GM12878 (cell line): ENCODE measurements around the gene MMP20. TPM values are rescaled to one million over a fixed set of nuclear protein-coding genes. Genes with fewer than 3 reads are reported as not detected.

Experiments used
- ATAC-seq: fragments of 200-7000 bp; cut with Tn5 transposase; 3 replicates; pipeline ENCODE4 v1.9.1; 2020; ENCODE audit warnings: mild to moderate bottlenecking, moderate library complexity
- BruUV-seq: library from RNA; stranded (reverse); fragments of 400-500 nt; replicated peaks from 2 replicates; lab custom pipeline; 2021; lab: Mats Ljungman, UMichigan
- CTCF ChIA-PET: fragments of 300-600 bp; sonication (Branson Sonifier 250); formaldehyde crosslinking; extraction: SDS; loops from one replicate; lab custom pipeline; 2021; ENCODE audit warnings: inconsistent platforms; lab: Yijun Ruan, JAX
- POLR2A ChIA-PET: fragments of 350-600 bp; formaldehyde crosslinking; extraction: SDS; loops from one replicate; lab custom pipeline; 2021; ENCODE audit warnings: inconsistent platforms; lab: Charles Lee
- RAD21 ChIA-PET: fragments of 300-600 bp; sonication (Branson Sonifier 250); formaldehyde crosslinking; loops from one replicate; lab custom pipeline; 2023; ENCODE audit warnings: antibody characterized with exemption; ENCODE audit not compliant: unreplicated experiment; lab: Charles Lee
- SMC1A ChIA-PET: fragments of 300-600 bp; sonication (Branson Sonifier 250); formaldehyde crosslinking; loops from one replicate; lab custom pipeline; 2023; ENCODE audit not compliant: unreplicated experiment, uncharacterized antibody; lab: Charles Lee
- DNase-seq: peaks from one replicate; pipeline ENCODE4 v3.0.0-alpha.2; 2011; ENCODE audit warnings: low read depth, low spot score
- FAIRE-seq: peaks from 3 replicates; lab custom pipeline; 2011; peaks lifted over from hg19 to GRCh38; lab: Jason Lieb, UNC
- H2AFZ ChIP-seq: 2 replicates; pipeline ENCODE4 v1.6.0; 2011; ENCODE audit warnings: low read depth, low read length, control low read depth; ENCODE audit not compliant: control insufficient read depth
- H3K27ac ChIP-seq: 2 replicates; pipeline ENCODE4 v1.5.1; 2011; ENCODE audit warnings: control low read depth; ENCODE audit not compliant: control insufficient read depth, insufficient read depth
- H3K27me3 ChIP-seq, 2 experiments: replicated peaks in 1 of 2; 2 replicates each; pipeline versions ENCODE4 v1.6.0 to v1.6.1; 2011; ENCODE audit warnings: low read length in 1 of 2; ENCODE audit not compliant: control insufficient read depth in 2 of 2, insufficient read depth in 2 of 2
- H3K36me3 ChIP-seq, 2 experiments: 2 replicates each; pipeline ENCODE4 v1.5.1; 2011; ENCODE audit warnings: low read length in 1 of 2; ENCODE audit not compliant: control insufficient read depth in 2 of 2, insufficient read depth in 2 of 2
- H3K4me1 ChIP-seq: 2 replicates; pipeline ENCODE4 v1.6.1; 2011; ENCODE audit warnings: mild to moderate bottlenecking, low read length, moderate library complexity, mixed read lengths; ENCODE audit not compliant: control insufficient read depth, insufficient read depth
- H3K4me2 ChIP-seq: 2 replicates; pipeline ENCODE4 v1.6.0; 2011; ENCODE audit warnings: control low read depth; ENCODE audit not compliant: control insufficient read depth, insufficient read depth
- H3K4me3 ChIP-seq: fragments of 200-600 bp; sonication (generic); 2 replicates; pipeline ENCODE4 v1.5.1; 2016
- H3K79me2 ChIP-seq: 2 replicates; pipeline ENCODE4 v1.6.0; 2011; ENCODE audit warnings: low read length; ENCODE audit not compliant: control insufficient read depth, insufficient read depth
- H3K9ac ChIP-seq: 2 replicates; pipeline ENCODE4 v1.8.0; 2011; ENCODE audit warnings: low read length, control low read depth, mixed read lengths; ENCODE audit not compliant: control insufficient read depth, insufficient read depth
- H3K9me3 ChIP-seq: replicated peaks from 3 replicates; pipeline ENCODE4 v1.5.1; 2011; ENCODE audit warnings: mild to moderate bottlenecking, low read length; ENCODE audit not compliant: control insufficient read depth, insufficient read depth
- H4K20me1 ChIP-seq: 2 replicates; pipeline ENCODE4 v1.6.0; 2011; ENCODE audit not compliant: control insufficient read depth, insufficient read depth
- ATF7 ChIP-seq: fragments of 450-650 bp; IDR thresholded peaks from 2 replicates; pipeline ENCODE4 v1.6.1; 2016; ENCODE audit warnings: low read depth, mild to moderate bottlenecking
- CREM ChIP-seq: IDR thresholded peaks from 2 replicates; pipeline ENCODE4 v1.6.1; 2014; ENCODE audit warnings: antibody characterized with exemption, low read depth
- ETV6 ChIP-seq, 2 experiments: fragments of 450-650 bp in 1 of 2; IDR thresholded peaks in 1 of 2; conservative IDR thresholded peaks in 1 of 2; 2 replicates each; pipeline ENCODE4 v1.6.1; 2014; ENCODE audit warnings: antibody characterized with exemption in 1 of 2, borderline replicate concordance in 1 of 2, low read depth in 1 of 2, mild to moderate bottlenecking in 1 of 2, moderate library complexity in 1 of 2
- JUNB ChIP-seq: IDR thresholded peaks from 2 replicates; pipeline ENCODE4 v1.6.1; 2016; ENCODE audit warnings: antibody characterized with exemption, mild to moderate bottlenecking
- NR2F1 ChIP-seq: fragments of 450-650 bp; conservative IDR thresholded peaks from 2 replicates; pipeline ENCODE4 v1.6.1; 2017; ENCODE audit warnings: mild to moderate bottlenecking
- RUNX3 ChIP-seq: IDR thresholded peaks from 2 replicates; pipeline ENCODE4 v1.6.1; 2012; ENCODE audit warnings: low read length, inconsistent platforms
- SUPT20H ChIP-seq: IDR thresholded peaks from 2 replicates; pipeline ENCODE4 v1.6.1; 2011; ENCODE audit warnings: low read depth, mild to moderate bottlenecking, low read length, moderate library complexity, borderline replicate concordance; ENCODE audit not compliant: control insufficient read depth
- WGBS: methylation state at CpG from one replicate; pipeline ENCODE4 v1.1.6; 2016; ENCODE audit warnings: low lambda C conversion rate; ENCODE audit not compliant: insufficient replicate concordance, insufficient coverage; ENCODE audit errors: missing lambda C conversion rate; 5-methylcytosine and 5-hydroxymethylcytosine counted together
- in situ Hi-C: fragments of 300-500 bp; cut with MboI; formaldehyde crosslinking; loops from 9 replicates; pipeline ENCODE4 v1.14.3; 2018; ENCODE audit warnings: mixed read lengths
- intact Hi-C: fragments of 100-400 bp; cut with micrococcal nuclease; formaldehyde crosslinking; loops from one replicate; pipeline ENCODE4 v1.14.2; 2022; ENCODE audit not compliant: unreplicated experiment
- polyA plus RNA-seq, 11 experiments: library from polyadenylated mRNA; depleted of rRNA in 4 of 11; unstranded in 6 of 11; stranded (reverse) in 5 of 11; fragments of >200 nt; fragmentation: Nextera tagmentation in 4 of 11; fragmentation: Illumina TruSeq in 1 of 11; extraction: Ambion mirVana in 4 of 11; extraction: Trizol in 1 of 11; gene quantifications; 1 replicate in 1 of 11; 2 replicates in 10 of 11; pipeline versions ENCODE4 v1.2.1 to v1.2.3, GENCODE V29; 2011 to 2016; ENCODE audit warnings: inconsistent platforms in 2 of 11, missing spikeins in 2 of 11, low read depth in 1 of 11
- total RNA-seq, 4 experiments: library from RNA; depleted of rRNA in 3 of 4; stranded (reverse); fragments of >200 nt in 3 of 4; fragmentation: Illumina TruSeq in 1 of 4; extraction: Trizol in 1 of 4; gene quantifications; 2 replicates each; pipeline versions ENCODE4 v1.2.1 to v1.2.3, GENCODE V29; 2013 to 2021
- TF ChIP-seq, protein P1 (sequence below): IDR thresholded peaks from 2 replicates; pipeline ENCODE4 v1.6.1; 2011; ENCODE audit warnings: borderline replicate concordance, low read depth, mild to moderate bottlenecking, moderate library complexity, low read length; ENCODE audit not compliant: insufficient read depth, poor library complexity, severe bottlenecking
- TF ChIP-seq, protein P2 (sequence below): fragments of 450-650 bp; IDR thresholded peaks from 2 replicates; pipeline ENCODE4 v1.6.1; 2017; ENCODE audit warnings: low read depth, mild to moderate bottlenecking, moderate library complexity
- TF ChIP-seq, protein P3 (sequence below): IDR thresholded peaks from 2 replicates; pipeline ENCODE4 v1.6.1; 2012; ENCODE audit warnings: low read length, inconsistent platforms
- TF ChIP-seq, protein P4 (sequence below): IDR thresholded peaks from 2 replicates; pipeline ENCODE4 v1.6.1; 2012; ENCODE audit warnings: low read depth, low read length, improper control_type of control experiment

The MMP20 gene
- total and polyA plus RNA-seq, 10 of the 15 experiments (the other 5 are each of a cell fraction or from before 2014, with no cell fraction given) = 0.10 to 0.57 (median 0.19) TPM; not detected in 2

DNA sequence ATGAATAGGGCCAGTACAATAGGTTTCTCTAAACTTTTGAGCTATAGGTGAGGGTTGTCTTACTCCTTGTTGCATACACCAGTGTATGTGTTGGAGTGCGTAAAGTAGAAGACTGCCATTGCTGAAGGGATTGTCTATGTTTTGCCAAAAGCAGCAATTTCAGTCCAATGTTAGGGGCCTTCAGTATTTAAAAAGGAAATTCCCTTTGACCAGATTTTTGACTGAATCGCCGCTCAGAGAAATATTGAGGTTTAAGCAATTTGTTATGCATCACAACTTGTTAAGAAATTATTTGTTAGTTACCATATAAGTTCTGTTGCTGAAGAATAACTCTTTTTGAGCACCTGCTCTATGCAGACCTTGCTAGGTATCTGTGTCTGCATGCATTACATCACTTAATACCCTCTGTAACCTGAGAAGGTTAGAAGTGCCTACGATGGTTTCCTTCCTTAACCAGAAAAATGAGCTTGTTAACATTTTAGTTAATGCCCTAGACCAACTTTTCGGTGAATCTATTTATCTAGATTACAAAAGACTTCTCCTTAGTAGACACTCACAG lies 33.9 kb downstream of the MMP20 start:
- Histone ChIP-seq H3K4me1 (peaks cover 32% of the 10 kb centered on the region), H3K9me3 (no peaks in the 10 kb centered on the region; the same call in 1 of the 3 replicates), H4K20me1 (no peaks in the 10 kb centered on the region), H3K36me3 (no peaks in the 10 kb centered on the region), H2AFZ (no peak overlapping the region), H3K27ac (no peak overlapping the region), H3K4me3 (no peak overlapping the region), H3K9ac (no peak overlapping the region), H3K79me2 (no peaks in the 10 kb centered on the region), H3K27me3 (no peaks in the 10 kb centered on the region; a peak in 1 of 4 replicates), H3K4me2 (no peak overlapping the region)
- FAIRE-seq (peak; percentile 62), ATAC-seq (peak; percentile 60), DNase-seq (no peak)
- RAD21 ChIA-PET = interaction anchor here (0.6 to 4.5 kb wide), 15 partner anchors 11 to 249 kb away, joined by 3 to 66 read pairs (median 11); no protein-coding TSS in a partner anchor
- TF ChIP-seq ETV6 (conservative IDR thresholded peaks at IDR 0.05 in 1 of 2, IDR thresholded peaks at IDR 0.05 in 1 of 2; ENCODE audit: borderline replicate concordance in 1 of 2, low read depth in 1 of 2) (no peak), CREM (peak; percentile 20; the same call in 1 of the 2 replicates), ATF7 (peak; percentile 50; the same call in 1 of the 2 replicates), RUNX3 (peak; percentile 53; the same call in 1 of the 2 replicates), SUPT20H (no peak), JUNB (peak; percentile 82), NR2F1 (no peak)
- TF ChIP-seq, protein P1, sequence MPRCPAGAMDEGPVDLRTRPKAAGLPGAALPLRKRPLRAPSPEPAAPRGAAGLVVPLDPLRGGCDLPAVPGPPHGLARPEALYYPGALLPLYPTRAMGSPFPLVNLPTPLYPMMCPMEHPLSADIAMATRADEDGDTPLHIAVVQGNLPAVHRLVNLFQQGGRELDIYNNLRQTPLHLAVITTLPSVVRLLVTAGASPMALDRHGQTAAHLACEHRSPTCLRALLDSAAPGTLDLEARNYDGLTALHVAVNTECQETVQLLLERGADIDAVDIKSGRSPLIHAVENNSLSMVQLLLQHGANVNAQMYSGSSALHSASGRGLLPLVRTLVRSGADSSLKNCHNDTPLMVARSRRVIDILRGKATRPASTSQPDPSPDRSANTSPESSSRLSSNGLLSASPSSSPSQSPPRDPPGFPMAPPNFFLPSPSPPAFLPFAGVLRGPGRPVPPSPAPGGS = peak; percentile 9
- TF ChIP-seq, protein P2, sequence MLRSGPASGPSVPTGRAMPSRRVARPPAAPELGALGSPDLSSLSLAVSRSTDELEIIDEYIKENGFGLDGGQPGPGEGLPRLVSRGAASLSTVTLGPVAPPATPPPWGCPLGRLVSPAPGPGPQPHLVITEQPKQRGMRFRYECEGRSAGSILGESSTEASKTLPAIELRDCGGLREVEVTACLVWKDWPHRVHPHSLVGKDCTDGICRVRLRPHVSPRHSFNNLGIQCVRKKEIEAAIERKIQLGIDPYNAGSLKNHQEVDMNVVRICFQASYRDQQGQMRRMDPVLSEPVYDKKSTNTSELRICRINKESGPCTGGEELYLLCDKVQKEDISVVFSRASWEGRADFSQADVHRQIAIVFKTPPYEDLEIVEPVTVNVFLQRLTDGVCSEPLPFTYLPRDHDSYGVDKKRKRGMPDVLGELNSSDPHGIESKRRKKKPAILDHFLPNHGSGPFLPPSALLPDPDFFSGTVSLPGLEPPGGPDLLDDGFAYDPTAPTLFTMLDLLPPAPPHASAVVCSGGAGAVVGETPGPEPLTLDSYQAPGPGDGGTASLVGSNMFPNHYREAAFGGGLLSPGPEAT = 0 out of 2 replicates have a peak, but pooled peaks have one; percentile 15
- TF ChIP-seq, protein P3, sequence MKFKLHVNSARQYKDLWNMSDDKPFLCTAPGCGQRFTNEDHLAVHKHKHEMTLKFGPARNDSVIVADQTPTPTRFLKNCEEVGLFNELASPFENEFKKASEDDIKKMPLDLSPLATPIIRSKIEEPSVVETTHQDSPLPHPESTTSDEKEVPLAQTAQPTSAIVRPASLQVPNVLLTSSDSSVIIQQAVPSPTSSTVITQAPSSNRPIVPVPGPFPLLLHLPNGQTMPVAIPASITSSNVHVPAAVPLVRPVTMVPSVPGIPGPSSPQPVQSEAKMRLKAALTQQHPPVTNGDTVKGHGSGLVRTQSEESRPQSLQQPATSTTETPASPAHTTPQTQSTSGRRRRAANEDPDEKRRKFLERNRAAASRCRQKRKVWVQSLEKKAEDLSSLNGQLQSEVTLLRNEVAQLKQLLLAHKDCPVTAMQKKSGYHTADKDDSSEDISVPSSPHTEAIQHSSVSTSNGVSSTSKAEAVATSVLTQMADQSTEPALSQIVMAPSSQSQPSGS = 0 out of 2 replicates have a peak, but pooled peaks have one; percentile 40
- TF ChIP-seq, protein P4, sequence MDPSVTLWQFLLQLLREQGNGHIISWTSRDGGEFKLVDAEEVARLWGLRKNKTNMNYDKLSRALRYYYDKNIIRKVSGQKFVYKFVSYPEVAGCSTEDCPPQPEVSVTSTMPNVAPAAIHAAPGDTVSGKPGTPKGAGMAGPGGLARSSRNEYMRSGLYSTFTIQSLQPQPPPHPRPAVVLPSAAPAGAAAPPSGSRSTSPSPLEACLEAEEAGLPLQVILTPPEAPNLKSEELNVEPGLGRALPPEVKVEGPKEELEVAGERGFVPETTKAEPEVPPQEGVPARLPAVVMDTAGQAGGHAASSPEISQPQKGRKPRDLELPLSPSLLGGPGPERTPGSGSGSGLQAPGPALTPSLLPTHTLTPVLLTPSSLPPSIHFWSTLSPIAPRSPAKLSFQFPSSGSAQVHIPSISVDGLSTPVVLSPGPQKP = no peak
- SMC1A ChIA-PET = interaction anchor here (0.9 to 19.4 kb wide), 13 partner anchors 9 to 297 kb away, joined by 3 to 399 read pairs (median 14); no protein-coding TSS in a partner anchor
- WGBS = 22% methylated on average over 5 of the region's 5 CpGs
- BruUV-seq = no TSS peak
- CTCF ChIA-PET = interaction anchor here (1.0 to 11.7 kb wide), 15 partner anchors 9 to 303 kb away, joined by 3 to 130 read pairs (median 6); no protein-coding TSS in a partner anchor
- intact Hi-C loops (no loop called here), in situ Hi-C loops (no loop called here)
- POLR2A ChIA-PET = interaction anchor here (0.6 to 3.0 kb wide), 16 partner anchors 9 to 163 kb away, joined by 3 to 23 read pairs (median 6); no protein-coding TSS in a partner anchor
